Measurements from ENCODE around the gene FAM241B. TPM values are rescaled to one million over a fixed set of nuclear protein-coding genes. Genes with fewer than 3 reads are reported as not detected.

The FAM241B gene
- total RNA-seq = under 1 TPM in 1 of 2 donors, not detected in 1; 0.34 TPM

GRCh38 chr10:69629897-69630650 is at the start of gene FAM241B:
Gene FAM241B, plus strand, starts transcription at chr10:69630247. Its CDS starts 1,497 bp downstream, at chr10:69631744.

Other genes with a start within 250 kb of the FAM241B start
- 1 to 10 TPM in 1 of 2 donors, under 1 TPM in 1; 0.33 to 1.0 TPM for gene TACR2, start 213.3 kb upstream of the FAM241B start, total RNA-seq
- gene TSPAN15, start 178.8 kb upstream of the FAM241B start, total RNA-seq = 10 to 100 TPM in 1 of 2 donors, 1 to 10 TPM in 1; 5.3 to 32.7 TPM
- gene NEUROG3, start 56.8 kb upstream of the FAM241B start, total RNA-seq = not detected
- gene COL13A1, start 171.7 kb downstream of the FAM241B start, total RNA-seq = not detected

Measured in melanocyte of skin (primary cell).